HEK293 (cell line): ENCODE measurements around the gene HES5.

Experiments used
- CTCF ChIP-seq: fragments of 450-650 bp; formaldehyde crosslinking; IDR thresholded peaks from 2 replicates; pipeline ENCODE4 v1.5.1; 2016; ENCODE audit warnings: missing biosample characterization, missing genetic modification characterization
- EGR2 ChIP-seq: fragments of 450-650 bp; formaldehyde crosslinking; IDR thresholded peaks from 2 replicates; pipeline ENCODE4 v1.5.1; 2016; ENCODE audit warnings: low read depth, missing biosample characterization, missing genetic modification characterization
- KLF9 ChIP-seq: fragments of 450-650 bp; formaldehyde crosslinking; IDR thresholded peaks from 2 replicates; pipeline ENCODE4 v1.5.1; 2016; ENCODE audit warnings: missing biosample characterization, missing genetic modification characterization, low read depth
- ZBTB10 ChIP-seq: fragments of 450-650 bp; formaldehyde crosslinking; IDR thresholded peaks from 2 replicates; pipeline ENCODE4 v1.5.1; 2016; ENCODE audit warnings: missing biosample characterization, missing genetic modification characterization
- ZBTB7A ChIP-seq: fragments of 450-650 bp; formaldehyde crosslinking; IDR thresholded peaks from 2 replicates; pipeline ENCODE4 v1.5.1; 2016; ENCODE audit warnings: low read depth, missing biosample characterization, missing genetic modification characterization
- ZNF184 ChIP-seq: fragments of 450-650 bp; IDR thresholded peaks from 2 replicates; pipeline ENCODE4 v1.5.1; 2018; ENCODE audit warnings: missing biosample characterization, mild to moderate bottlenecking, missing genetic modification characterization
- ZNF26 ChIP-seq: fragments of 450-650 bp; formaldehyde crosslinking; IDR thresholded peaks from 2 replicates; pipeline ENCODE4 v1.5.1; 2016; ENCODE audit warnings: missing biosample characterization, missing genetic modification characterization
- ZNF707 ChIP-seq: fragments of 450-650 bp; formaldehyde crosslinking; IDR thresholded peaks from 2 replicates; pipeline ENCODE4 v1.5.1; 2016; ENCODE audit warnings: missing biosample characterization, missing genetic modification characterization

- TF ChIP-seq EGR2 (tag by site-specific recombination) (no peak), CTCF (tag by site-specific recombination) (no peak), ZNF707 (no peak), KLF9 (no peak), ZNF184 (tag by site-specific recombination) (no peak), ZNF26 (tag by site-specific recombination) (no peak), ZBTB10 (tag by site-specific recombination) (no peak), ZBTB7A (tag by site-specific recombination) (no peak)
Measured at GRCh38 chr1:2578758-2579118, 48.7 kb upstream of the HES5 start.
